ENCODE results near the gene PNMA6A. TPM values are rescaled to one million over a fixed set of nuclear protein-coding genes. Genes with fewer than 3 reads are reported as not detected.

PNMA6A gene
- polyA plus RNA-seq, 1 of the 3 experiments (the other 2 are of a cell fraction): 0.81 TPM

DNA sequence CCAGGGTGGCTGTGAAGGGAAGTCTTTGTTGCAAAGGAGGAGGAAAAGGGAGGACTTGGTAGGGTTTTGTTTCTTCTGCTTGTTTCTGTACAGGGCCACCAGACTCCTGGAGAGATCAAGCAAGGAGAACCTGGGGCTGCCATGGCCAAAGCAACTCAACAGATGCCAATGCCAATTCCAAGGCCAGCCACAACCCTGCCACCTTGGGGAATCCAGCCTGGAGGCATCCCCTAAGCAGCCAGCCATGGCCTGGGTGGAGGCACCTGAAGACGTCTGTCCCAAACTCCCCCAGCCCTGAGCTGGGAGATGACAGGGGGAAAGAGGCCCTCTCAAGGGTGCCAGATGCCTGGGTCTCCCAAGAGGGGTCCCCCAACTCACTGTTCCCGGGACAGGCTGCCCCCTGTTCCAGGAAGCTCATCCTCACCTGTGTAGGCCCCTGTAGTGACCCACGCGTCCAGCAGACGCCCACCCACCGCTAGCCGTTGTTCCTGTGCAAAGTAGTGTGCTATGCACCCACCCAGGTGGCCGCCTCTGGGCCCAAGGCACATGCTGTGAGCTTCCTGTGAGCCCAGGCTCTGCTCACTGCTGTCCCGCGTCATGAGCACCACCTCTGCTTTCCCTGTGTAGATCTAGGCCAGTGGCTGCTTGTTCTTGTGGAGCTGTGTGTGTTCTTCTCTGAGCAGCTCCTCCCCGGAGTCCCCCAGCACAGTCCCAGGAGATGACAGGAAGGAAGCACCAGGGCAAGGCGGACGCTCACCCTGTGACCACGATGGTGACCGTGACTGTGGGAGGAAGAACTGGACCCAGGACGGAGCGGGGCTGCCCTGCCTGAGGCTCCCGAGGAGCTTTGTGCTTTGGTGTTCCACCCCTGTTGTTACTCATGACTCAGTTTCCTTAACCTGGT lies 12.8 kb upstream of the PNMA6A start:
- no peaks in the 10 kb centered on the region for H3K9me3 ChIP-seq
- H3K9me2 ChIP-seq: no peaks in the 10 kb centered on the region
- TF ChIP-seq TEAD4 (IDR thresholded peaks at IDR 0.05; ENCODE audit: borderline replicate concordance, insufficient read depth) (no peak), TAF1 (IDR thresholded peaks at IDR 0.05; ENCODE audit: borderline replicate concordance, low read depth, low read length) (no peak), RXRA (IDR thresholded peaks at IDR 0.05; ENCODE audit: borderline replicate concordance, low read depth) (no peak), GABPA (IDR thresholded peaks at IDR 0.05; ENCODE audit: low read depth) (no peak), CHD2 (IDR thresholded peaks at IDR 0.05; ENCODE audit: low read length, partially characterized antibody) (no peak), FOXJ3 (CRISPR knock-in tag; IDR thresholded peaks at IDR 0.05) (no peak), FOSL2 (IDR thresholded peaks at IDR 0.05; ENCODE audit: borderline replicate concordance, low read depth) (no peak), ELF1 (IDR thresholded peaks at IDR 0.05) (no peak), USF1 (IDR thresholded peaks at IDR 0.05; ENCODE audit: borderline replicate concordance, low read depth) (no peak), USF2 (IDR thresholded peaks at IDR 0.05; ENCODE audit: borderline replicate concordance, low read depth, low read length) (no peak), MAX (IDR thresholded peaks at IDR 0.05; ENCODE audit: low read depth) (no peak)
- TF ChIP-seq, protein P1, sequence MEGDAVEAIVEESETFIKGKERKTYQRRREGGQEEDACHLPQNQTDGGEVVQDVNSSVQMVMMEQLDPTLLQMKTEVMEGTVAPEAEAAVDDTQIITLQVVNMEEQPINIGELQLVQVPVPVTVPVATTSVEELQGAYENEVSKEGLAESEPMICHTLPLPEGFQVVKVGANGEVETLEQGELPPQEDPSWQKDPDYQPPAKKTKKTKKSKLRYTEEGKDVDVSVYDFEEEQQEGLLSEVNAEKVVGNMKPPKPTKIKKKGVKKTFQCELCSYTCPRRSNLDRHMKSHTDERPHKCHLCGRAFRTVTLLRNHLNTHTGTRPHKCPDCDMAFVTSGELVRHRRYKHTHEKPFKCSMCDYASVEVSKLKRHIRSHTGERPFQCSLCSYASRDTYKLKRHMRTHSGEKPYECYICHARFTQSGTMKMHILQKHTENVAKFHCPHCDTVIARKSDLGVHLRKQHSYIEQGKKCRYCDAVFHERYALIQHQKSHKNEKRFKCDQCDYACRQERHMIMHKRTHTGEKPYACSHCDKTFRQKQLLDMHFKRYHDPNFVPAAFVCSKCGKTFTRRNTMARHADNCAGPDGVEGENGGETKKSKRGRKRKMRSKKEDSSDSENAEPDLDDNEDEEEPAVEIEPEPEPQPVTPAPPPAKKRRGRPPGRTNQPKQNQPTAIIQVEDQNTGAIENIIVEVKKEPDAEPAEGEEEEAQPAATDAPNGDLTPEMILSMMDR (IDR thresholded peaks at IDR 0.05): no peak
- TF ChIP-seq, protein P2, sequence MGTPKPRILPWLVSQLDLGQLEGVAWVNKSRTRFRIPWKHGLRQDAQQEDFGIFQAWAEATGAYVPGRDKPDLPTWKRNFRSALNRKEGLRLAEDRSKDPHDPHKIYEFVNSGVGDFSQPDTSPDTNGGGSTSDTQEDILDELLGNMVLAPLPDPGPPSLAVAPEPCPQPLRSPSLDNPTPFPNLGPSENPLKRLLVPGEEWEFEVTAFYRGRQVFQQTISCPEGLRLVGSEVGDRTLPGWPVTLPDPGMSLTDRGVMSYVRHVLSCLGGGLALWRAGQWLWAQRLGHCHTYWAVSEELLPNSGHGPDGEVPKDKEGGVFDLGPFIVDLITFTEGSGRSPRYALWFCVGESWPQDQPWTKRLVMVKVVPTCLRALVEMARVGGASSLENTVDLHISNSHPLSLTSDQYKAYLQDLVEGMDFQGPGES (IDR thresholded peaks at IDR 0.05; ENCODE audit: low read depth, low read length): no peak
- H3K4me3 ChIP-seq (ENCODE audit: low read depth in 2 of 2, low read length in 1 of 2): no peak overlapping the region
- no peak overlapping the region for H3K27ac ChIP-seq (ENCODE audit: low read depth in 2 of 2, low read length in 1 of 2)
- H3K4me1 ChIP-seq (ENCODE audit: control insufficient read depth in 1 of 2, insufficient read depth in 2 of 2, low read depth in 1 of 2, low read length in 1 of 2): no peaks in the 10 kb centered on the region; a peak in 1 of 4 replicates
- POLR2A ChIA-PET: no interaction called here
- no peaks in the 10 kb centered on the region for H3K36me3 ChIP-seq (replicated peaks in 1 of 2; ENCODE audit: control insufficient read depth in 1 of 2, insufficient read depth in 2 of 2, low read length in 1 of 2)
- no peak for DNase-seq
- no peaks in the 10 kb centered on the region for H3K79me2 ChIP-seq (ENCODE audit: insufficient read depth)
- H2AFZ ChIP-seq (ENCODE audit: low read depth): no peak overlapping the region
- H4K20me1 ChIP-seq (ENCODE audit: insufficient read depth): no peaks in the 10 kb centered on the region
- WGBS (ENCODE audit: low lambda C conversion rate): 61% methylated on average over 9 of the region's 18 CpGs
- CTCF ChIA-PET: interaction anchor here (0.6 to 1.5 kb wide), 2 partner anchors 27 to 172 kb away, joined by 3 to 5 read pairs; no protein-coding TSS in a partner anchor
- H3K9ac ChIP-seq: no peak overlapping the region
- H3F3A ChIP-seq (replicated peaks; ENCODE audit: insufficient read depth): no peaks in the 10 kb centered on the region
- no peak overlapping the region for H3K4me2 ChIP-seq
- H3K27me3 ChIP-seq (ENCODE audit: insufficient read depth): peaks cover 15% of the 10 kb centered on the region; the same call in 1 of the 2 replicates

All from SK-N-SH (cell line).